Right lobe of liver (tissue), 6 donors: Measurements from ENCODE around the gene ATAD3A. TPM values are rescaled to one million over a fixed set of nuclear protein-coding genes. Genes with fewer than 3 reads are reported as not detected.

Experiments
- ATAC-seq, 4 donors: fragments of 200-7000 bp; cut with Tn5 transposase; one replicate each; pipeline ENCODE4 v1.9.1; 2020; ENCODE audit warnings: mild to moderate bottlenecking in 4 of 4, moderate library complexity in 4 of 4
- DNase-seq, 3 donors: peaks; one replicate each; pipeline ENCODE4 v3.0.0-alpha.2; 2020
- H3K27ac ChIP-seq, 3 donors: fragments of 200-600 bp; one replicate each; pipeline ENCODE4 v1.8.0; 2022
- H3K27me3 ChIP-seq, 2 donors: fragments of 200-600 bp; one replicate each; pipeline ENCODE4 v1.8.0; 2022
- H3K36me3 ChIP-seq, 4 donors: fragments of 200-600 bp; sonication (generic) in 1 of 4; one replicate each; pipeline versions ENCODE4 v1.5.1 to v1.8.0; 2017 to 2022; ENCODE audit warnings: control low read depth in 1 of 4
- H3K4me1 ChIP-seq, 4 donors: fragments of 200-600 bp; sonication (generic) in 1 of 4; one replicate each; pipeline versions ENCODE4 v1.5.1 to v1.8.0; 2017 to 2022; ENCODE audit warnings: control low read depth in 1 of 4
- H3K4me3 ChIP-seq, 3 donors: fragments of 200-600 bp; one replicate each; pipeline ENCODE4 v1.8.0; 2022
- H3K9me3 ChIP-seq, 4 donors: fragments of 200-600 bp; sonication (generic) in 1 of 4; one replicate each; pipeline versions ENCODE4 v1.5.1 to v1.8.0; 2017 to 2022; ENCODE audit warnings: control low read depth in 1 of 4
- POLR2A ChIP-seq: fragments of 450-650 bp; IDR thresholded peaks from one replicate; pipeline ENCODE4 v1.6.1; 2017; ENCODE audit warnings: antibody characterized with exemption, mild to moderate bottlenecking
- WGBS: methylation state at CpG from one replicate; pipeline ENCODE4 v1.1.6; 2018; ENCODE audit warnings: low coverage, low lambda C conversion rate; ENCODE audit not compliant: insufficient coverage; ENCODE audit errors: missing lambda C conversion rate; 5-methylcytosine and 5-hydroxymethylcytosine counted together
- intact Hi-C, 2 donors: fragments of 100-400 bp; cut with DNase I; formaldehyde crosslinking; loops; one replicate each; pipeline versions ENCODE4 v1.11.2 to v1.14.1; 2022
- total RNA-seq, 6 experiments: library from RNA; depleted of rRNA in 2 of 6; stranded (reverse); fragments of >200 nt in 2 of 6; fragmentation: NEBNext Ultra II Directional in 3 of 6; extraction: Animal tissue kit (Norgen Biotek cat#: 25700) in 3 of 6; gene quantifications; one replicate each; pipeline versions ENCODE4 v1.1.0 to v1.2.4, GENCODE V29; 2016 to 2023
- TF ChIP-seq, protein P1 (sequence below), 4 donors: fragments of 200-600 bp in 3 of 4; fragments of 450-650 bp in 1 of 4; IDR thresholded peaks; one replicate each; pipeline versions ENCODE4 v1.5.1 to v1.8.0; 2016 to 2022; ENCODE audit warnings: antibody characterized with exemption in 4 of 4, mild to moderate bottlenecking in 2 of 4
- donor health status: DM: no; HTN: yes; CAD: no.
- donor health status: DM: no; HTN: no; CAD: no.
- donor health status: DM: no; HTN: no; CAD: no.
- donor health status: DM: no; HTN: yes; CAD: no.
- donor health status: DM: no; HTN: yes; CAD: no.

Gene ATAD3A
- total RNA-seq, 6 experiments from 2014 or later = 10.8 to 31.7 (median 13.1) TPM

DNA sequence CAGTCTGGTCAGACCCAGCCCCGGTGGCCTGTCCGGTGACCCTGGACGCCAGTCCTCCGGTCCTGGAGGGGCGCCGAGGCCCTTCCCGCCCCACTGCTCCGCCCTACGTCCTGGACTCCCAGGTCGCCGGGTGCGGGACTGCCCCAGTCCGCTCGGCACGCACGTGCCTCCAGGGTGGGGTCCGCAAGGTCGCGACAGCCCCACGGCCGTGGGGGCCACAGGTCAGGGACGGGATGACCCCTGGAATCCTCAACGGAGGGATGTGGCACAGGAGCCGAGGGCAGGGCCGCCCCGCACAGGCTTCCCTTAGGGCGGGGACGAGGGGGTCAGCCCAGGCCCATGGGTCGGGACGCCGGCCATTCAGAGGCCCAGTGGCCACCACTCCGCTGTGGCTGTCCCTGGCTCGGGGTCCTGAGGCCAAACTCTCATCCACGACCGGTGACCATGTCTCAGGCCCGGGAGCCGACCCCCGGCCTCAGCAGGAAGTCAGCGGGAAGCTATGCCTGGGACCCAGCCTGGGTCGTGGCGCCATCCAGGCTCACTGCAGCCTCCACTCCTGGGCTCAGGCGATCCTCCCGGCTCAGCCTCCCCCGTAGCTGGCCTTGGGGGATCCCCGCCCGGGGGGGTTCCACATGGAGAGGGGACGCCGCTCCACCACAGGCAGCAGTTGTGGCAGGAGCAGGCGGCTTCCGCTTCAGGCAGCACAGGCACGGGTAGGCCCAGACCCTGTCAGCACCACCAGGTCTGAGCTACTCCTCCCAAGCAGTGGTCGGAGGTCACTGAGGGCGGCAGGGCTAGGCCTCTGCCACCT is 29.1 kb downstream of the ATAD3A start:
- H3K27ac ChIP-seq = no peak overlapping the region
- intact Hi-C loops = no loop called here
- peaks cover 0 to 18% (median 0%) of the 10 kb centered on the region in 4 donors for H3K36me3 ChIP-seq
- DNase-seq (peak in 1 of 3 donors; percentile 59), ATAC-seq (peak in 2 of 4 donors; percentile 1 to 14)
- peak overlapping the region; percentile 12 to 44 (median 18) for H3K4me3 ChIP-seq
- TF ChIP-seq, protein P1, sequence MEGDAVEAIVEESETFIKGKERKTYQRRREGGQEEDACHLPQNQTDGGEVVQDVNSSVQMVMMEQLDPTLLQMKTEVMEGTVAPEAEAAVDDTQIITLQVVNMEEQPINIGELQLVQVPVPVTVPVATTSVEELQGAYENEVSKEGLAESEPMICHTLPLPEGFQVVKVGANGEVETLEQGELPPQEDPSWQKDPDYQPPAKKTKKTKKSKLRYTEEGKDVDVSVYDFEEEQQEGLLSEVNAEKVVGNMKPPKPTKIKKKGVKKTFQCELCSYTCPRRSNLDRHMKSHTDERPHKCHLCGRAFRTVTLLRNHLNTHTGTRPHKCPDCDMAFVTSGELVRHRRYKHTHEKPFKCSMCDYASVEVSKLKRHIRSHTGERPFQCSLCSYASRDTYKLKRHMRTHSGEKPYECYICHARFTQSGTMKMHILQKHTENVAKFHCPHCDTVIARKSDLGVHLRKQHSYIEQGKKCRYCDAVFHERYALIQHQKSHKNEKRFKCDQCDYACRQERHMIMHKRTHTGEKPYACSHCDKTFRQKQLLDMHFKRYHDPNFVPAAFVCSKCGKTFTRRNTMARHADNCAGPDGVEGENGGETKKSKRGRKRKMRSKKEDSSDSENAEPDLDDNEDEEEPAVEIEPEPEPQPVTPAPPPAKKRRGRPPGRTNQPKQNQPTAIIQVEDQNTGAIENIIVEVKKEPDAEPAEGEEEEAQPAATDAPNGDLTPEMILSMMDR (IDR thresholded peaks at IDR 0.05) = no peak
- TF ChIP-seq POLR2A = no peak
- H3K9me3 ChIP-seq = no peaks in the 10 kb centered on the region
- WGBS = no CpG with 5 or more reads among the region's 53 CpGs
- H3K4me1 ChIP-seq = peaks cover 0 to 5% (median 0%) of the 10 kb centered on the region in 4 donors
- no peaks in the 10 kb centered on the region for H3K27me3 ChIP-seq

DNA sequence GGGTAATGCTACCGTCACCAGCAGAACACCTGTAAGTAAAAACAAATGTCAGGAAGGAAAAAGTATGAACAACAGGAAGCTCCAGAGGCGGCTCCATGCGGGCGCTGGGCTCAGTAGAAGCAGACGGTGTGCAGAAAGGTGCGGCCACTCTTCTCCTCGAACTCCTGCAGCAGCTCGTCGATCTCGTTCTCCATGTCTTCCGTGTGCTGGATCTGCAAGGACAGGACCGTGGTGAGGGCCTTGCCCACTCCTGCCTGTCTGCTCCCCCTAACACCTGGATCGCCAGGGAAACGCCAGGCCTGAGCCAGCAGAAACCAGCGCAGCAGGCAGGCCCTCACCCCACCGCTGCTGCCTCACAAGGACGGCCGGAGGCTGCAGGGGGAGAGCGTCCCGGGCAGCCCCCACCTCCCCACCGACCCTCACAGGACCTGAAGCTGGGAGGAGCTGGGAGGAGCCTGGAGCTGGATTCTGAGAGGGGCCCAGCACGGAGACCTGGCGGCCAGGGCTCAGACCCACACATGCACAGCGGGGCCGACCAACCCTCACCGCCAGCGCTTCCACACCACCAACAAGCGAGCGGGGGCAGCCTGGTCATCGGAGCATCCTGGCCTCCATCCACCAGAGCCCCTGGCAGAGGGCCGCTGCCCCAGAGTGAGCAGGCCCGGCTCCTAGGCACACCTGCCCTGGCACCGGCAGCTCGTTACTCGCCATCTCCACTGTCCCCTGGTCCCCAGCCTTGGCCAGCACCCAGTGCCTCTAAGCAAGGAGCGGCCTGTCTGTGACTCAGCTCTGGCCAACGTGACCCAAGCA is 30.2 kb downstream of the ATAD3A start:
- Histone ChIP-seq H3K36me3 (peaks cover 0 to 18% (median 0%) of the 10 kb centered on the region in 4 donors), H3K27me3 (no peaks in the 10 kb centered on the region), H3K9me3 (no peaks in the 10 kb centered on the region), H3K27ac (no peak overlapping the region), H3K4me3 (no peak overlapping the region), H3K4me1 (peaks cover 0 to 5% (median 0%) of the 10 kb centered on the region in 4 donors)
- intact Hi-C loops = no loop called here
- ATAC-seq (no peak), DNase-seq (peak in 1 of 3 donors; percentile 52)
- TF ChIP-seq, protein P1 (IDR thresholded peaks at IDR 0.05) = no peak
- TF ChIP-seq POLR2A = no peak
- 89% methylated on average over 10 of the region's 37 CpGs for WGBS

DNA sequence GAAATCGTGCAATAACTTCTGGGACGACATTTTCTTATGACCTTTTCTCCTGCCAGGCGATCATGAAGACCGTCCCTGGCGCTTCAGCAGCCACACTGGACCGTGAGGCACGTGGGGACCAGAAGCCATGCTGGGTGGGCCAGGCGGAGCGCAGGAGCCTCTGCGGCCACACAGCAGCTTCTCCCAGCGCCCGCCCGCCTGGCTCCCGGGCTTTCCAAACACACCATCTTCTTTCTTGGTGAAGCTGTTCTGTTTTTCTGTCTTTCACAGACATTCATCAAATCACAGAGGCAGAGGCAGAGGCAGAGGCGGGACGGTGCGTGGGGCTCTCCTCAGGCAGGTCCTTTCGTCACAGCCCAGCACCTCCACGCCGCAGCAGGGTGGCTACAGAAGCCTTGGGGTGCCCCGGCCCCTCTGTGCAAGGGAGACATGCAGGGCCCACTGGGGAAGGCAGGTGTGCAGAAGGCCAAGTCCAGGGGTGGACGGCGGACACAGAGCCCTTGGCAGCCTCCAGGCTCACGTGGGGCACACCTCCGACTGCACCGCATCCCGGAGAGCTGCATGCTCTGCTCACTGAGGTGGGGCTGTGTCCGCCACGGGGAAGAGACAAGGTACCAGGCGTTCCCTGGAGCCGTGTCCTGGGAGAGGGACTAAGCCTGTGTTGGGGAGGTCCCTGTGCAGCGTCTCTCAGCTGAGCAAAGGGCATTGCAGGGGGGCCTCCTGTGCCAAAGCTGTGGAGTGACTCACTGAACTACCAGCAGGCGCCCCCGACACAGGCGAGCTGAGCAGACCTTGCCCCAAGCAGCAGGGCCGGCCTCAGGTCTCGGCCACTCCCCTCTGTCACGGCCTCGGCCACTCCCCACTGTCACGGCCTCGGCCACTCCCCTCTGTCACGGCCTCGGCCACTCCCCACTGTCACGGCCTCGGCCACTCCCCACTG is 31.1 kb downstream of the ATAD3A start:
- H3K27ac ChIP-seq = no peak overlapping the region
- peak in 3 of 4 donors; percentile 24 to 58 (median 36) for ATAC-seq
- 70% methylated on average over 13 of the region's 45 CpGs for WGBS
- H3K4me3 ChIP-seq = no peak overlapping the region
- TF ChIP-seq, protein P1 (IDR thresholded peaks at IDR 0.05) = no peak
- no peak for TF ChIP-seq POLR2A
- no peaks in the 10 kb centered on the region for H3K9me3 ChIP-seq
- peaks cover 0 to 18% (median 0%) of the 10 kb centered on the region in 4 donors for H3K36me3 ChIP-seq
- intact Hi-C loops = no loop called here
- H3K27me3 ChIP-seq = no peaks in the 10 kb centered on the region
- H3K4me1 ChIP-seq = peaks cover 0 to 5% (median 0%) of the 10 kb centered on the region in 4 donors
- peak in 2 of 3 donors; percentile 52 to 70 for DNase-seq

- Histone ChIP-seq H3K36me3 (peaks cover 0 to 18% (median 0%) of the 10 kb centered on the region in 4 donors), H3K4me3 (no peak overlapping the region), H3K4me1 (peaks cover 0 to 5% (median 0%) of the 10 kb centered on the region in 4 donors), H3K27ac (no peak overlapping the region), H3K9me3 (no peaks in the 10 kb centered on the region), H3K27me3 (no peaks in the 10 kb centered on the region)
- ATAC-seq = peak in 3 of 4 donors; percentile 74 to 86 (median 75)
- intact Hi-C loops = no loop called here
- DNase-seq = peak in 2 of 3 donors; percentile 73 to 94
- no peak for TF ChIP-seq POLR2A
- TF ChIP-seq, protein P1 (IDR thresholded peaks at IDR 0.05) = no peak
- 55% methylated on average over 16 of the region's 19 CpGs for WGBS
Observed at GRCh38 chr1:1543706-1544099, 31.7 kb downstream of the ATAD3A start.
